ENCODE results near the gene B4GALNT3. TPM values are rescaled to one million over a fixed set of nuclear protein-coding genes. Genes with fewer than 3 reads are reported as not detected.

The B4GALNT3 gene
- total RNA-seq, 1 experiment from 2014 or later: 2.3 TPM

- intact Hi-C loops (cut with micrococcal nuclease; ENCODE audit: unreplicated experiment): no loop called here
- ATAC-seq: no peak
- in situ Hi-C loops (cut with HindIII; ENCODE audit: low pct_unique_long_range_greater_than_20kb, low sequenced_read_pairs): no loop called here
- H3K4me1 ChIP-seq (ENCODE audit: control insufficient read depth, insufficient read depth, low read length): peaks cover 2% of the 10 kb centered on the region; the same call in 1 of the 2 replicates
- TF ChIP-seq CTCF (IDR thresholded peaks at IDR 0.05) (no peak), TCF7L2 (IDR thresholded peaks at IDR 0.05; ENCODE audit: low read depth, low read length) (no peak), POLR2AphosphoS5 (IDR thresholded peaks at IDR 0.05; ENCODE audit: low read depth, low read length) (no peak), SIN3A (IDR thresholded peaks at IDR 0.05; ENCODE audit: borderline replicate concordance, insufficient read depth, low read depth, low read length) (no peak)
- TF ChIP-seq, protein P1, sequence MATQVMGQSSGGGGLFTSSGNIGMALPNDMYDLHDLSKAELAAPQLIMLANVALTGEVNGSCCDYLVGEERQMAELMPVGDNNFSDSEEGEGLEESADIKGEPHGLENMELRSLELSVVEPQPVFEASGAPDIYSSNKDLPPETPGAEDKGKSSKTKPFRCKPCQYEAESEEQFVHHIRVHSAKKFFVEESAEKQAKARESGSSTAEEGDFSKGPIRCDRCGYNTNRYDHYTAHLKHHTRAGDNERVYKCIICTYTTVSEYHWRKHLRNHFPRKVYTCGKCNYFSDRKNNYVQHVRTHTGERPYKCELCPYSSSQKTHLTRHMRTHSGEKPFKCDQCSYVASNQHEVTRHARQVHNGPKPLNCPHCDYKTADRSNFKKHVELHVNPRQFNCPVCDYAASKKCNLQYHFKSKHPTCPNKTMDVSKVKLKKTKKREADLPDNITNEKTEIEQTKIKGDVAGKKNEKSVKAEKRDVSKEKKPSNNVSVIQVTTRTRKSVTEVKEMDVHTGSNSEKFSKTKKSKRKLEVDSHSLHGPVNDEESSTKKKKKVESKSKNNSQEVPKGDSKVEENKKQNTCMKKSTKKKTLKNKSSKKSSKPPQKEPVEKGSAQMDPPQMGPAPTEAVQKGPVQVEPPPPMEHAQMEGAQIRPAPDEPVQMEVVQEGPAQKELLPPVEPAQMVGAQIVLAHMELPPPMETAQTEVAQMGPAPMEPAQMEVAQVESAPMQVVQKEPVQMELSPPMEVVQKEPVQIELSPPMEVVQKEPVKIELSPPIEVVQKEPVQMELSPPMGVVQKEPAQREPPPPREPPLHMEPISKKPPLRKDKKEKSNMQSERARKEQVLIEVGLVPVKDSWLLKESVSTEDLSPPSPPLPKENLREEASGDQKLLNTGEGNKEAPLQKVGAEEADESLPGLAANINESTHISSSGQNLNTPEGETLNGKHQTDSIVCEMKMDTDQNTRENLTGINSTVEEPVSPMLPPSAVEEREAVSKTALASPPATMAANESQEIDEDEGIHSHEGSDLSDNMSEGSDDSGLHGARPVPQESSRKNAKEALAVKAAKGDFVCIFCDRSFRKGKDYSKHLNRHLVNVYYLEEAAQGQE (IDR thresholded peaks at IDR 0.05; ENCODE audit: insufficient read depth in 1 of 2, low read depth in 2 of 2, low read length in 1 of 2): no peak
- H3K27ac ChIP-seq (ENCODE audit: low read length): no peak overlapping the region
- no peaks in the 10 kb centered on the region for H3K36me3 ChIP-seq (ENCODE audit: control insufficient read depth, insufficient read depth, low read length)
- DNase-seq (ENCODE audit: low read depth, low spot score): no peak
- CTCF ChIA-PET: no interaction called here
- POLR2A ChIA-PET: no interaction called here
- no TSS peak for BruUV-seq (replicated peaks)
- H3K9me3 ChIP-seq (ENCODE audit: control insufficient read depth, insufficient read depth, low read depth, low read length): no peaks in the 10 kb centered on the region
- no peaks in the 10 kb centered on the region for H3K27me3 ChIP-seq (ENCODE audit: control insufficient read depth, insufficient read depth, low read length)
- H3K4me3 ChIP-seq (ENCODE audit: low read depth in 2 of 2, low read length in 2 of 2): no peak overlapping the region
These were observed 40.2 kb downstream of the B4GALNT3 start for GRCh38 chr12:499837-500458.

DNA sequence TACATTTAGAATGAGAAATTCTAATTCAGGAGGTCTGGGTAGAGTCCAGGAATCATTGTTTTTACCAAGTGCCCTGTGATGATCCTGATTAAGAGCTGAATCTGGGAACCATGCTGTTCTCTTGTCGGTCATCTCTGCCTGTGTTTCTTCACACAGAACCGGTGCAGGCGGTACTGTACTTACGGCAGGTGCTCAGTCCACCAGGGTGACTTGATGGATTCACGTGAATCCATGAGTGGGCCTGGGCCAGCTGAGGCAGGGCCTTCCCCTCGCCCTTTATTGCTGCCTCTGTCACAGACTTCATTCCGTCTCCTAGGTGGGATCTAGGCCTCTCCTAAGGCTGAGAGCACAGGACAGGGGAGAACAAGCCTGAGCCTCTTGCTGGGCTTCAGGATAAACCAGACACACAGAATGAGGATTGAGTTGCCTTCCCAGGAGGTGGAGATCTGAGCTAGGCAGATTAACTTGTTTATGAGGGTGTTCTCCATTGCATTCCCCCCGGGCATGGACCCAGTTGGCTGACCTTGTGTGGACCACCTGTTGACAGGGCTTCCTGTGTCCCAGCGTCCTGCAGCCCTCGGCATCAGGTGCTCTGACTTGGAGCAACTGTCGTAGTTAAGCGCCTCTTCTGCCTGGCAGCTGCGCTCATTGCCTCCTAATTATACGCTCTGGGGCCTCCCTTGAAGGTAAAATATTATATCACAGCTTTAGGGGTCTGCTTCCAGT is 42.1 kb downstream of the B4GALNT3 start:
- CTCF ChIA-PET: no interaction called here
- H3K4me3 ChIP-seq (ENCODE audit: low read depth in 2 of 2, low read length in 2 of 2): no peak overlapping the region
- no peak for DNase-seq (ENCODE audit: low read depth, low spot score)
- H3K4me1 ChIP-seq (ENCODE audit: control insufficient read depth, insufficient read depth, low read length): 0 out of 2 replicates have a peak, but pooled peaks cover 2% of the 10 kb centered on the region
- H3K27ac ChIP-seq (ENCODE audit: low read length): no peak overlapping the region
- no peaks in the 10 kb centered on the region for H3K9me3 ChIP-seq (ENCODE audit: control insufficient read depth, insufficient read depth, low read depth, low read length)
- in situ Hi-C loops (cut with HindIII; ENCODE audit: low pct_unique_long_range_greater_than_20kb, low sequenced_read_pairs) (no loop called here), intact Hi-C loops (cut with micrococcal nuclease; ENCODE audit: unreplicated experiment) (no loop called here)
- no TSS peak for BruUV-seq (replicated peaks)
- TF ChIP-seq SIN3A (IDR thresholded peaks at IDR 0.05; ENCODE audit: borderline replicate concordance, insufficient read depth, low read depth, low read length): no peak
- no peak for TF ChIP-seq CTCF (IDR thresholded peaks at IDR 0.05)
- TF ChIP-seq, protein P1 (IDR thresholded peaks at IDR 0.05; ENCODE audit: insufficient read depth in 1 of 2, low read depth in 2 of 2, low read length in 1 of 2): no peak
- no peak for TF ChIP-seq POLR2AphosphoS5 (IDR thresholded peaks at IDR 0.05; ENCODE audit: low read depth, low read length)
- no peak for TF ChIP-seq TCF7L2 (IDR thresholded peaks at IDR 0.05; ENCODE audit: low read depth, low read length)
- no peaks in the 10 kb centered on the region for H3K36me3 ChIP-seq (ENCODE audit: control insufficient read depth, insufficient read depth, low read length)
- H3K27me3 ChIP-seq (ENCODE audit: control insufficient read depth, insufficient read depth, low read length): no peaks in the 10 kb centered on the region
- POLR2A ChIA-PET: no interaction called here
- ATAC-seq: no peak
